NCI-H510A treated with DMSO at 0.1 percent for 48 hours (cell line): ENCODE measurements around the gene L1TD1.
"Not testable (repeated sequence)": the region's sequence is repeated elsewhere in the genome, so short reads cannot be mapped to it uniquely, and the experiment has no call there.

Source experiments
- DNase-seq: peaks from one replicate; lab custom pipeline; 2025; lab: John Stamatoyannopoulos, UW

Gene L1TD1

GRCh38 chr1:62194651-62195544, at the start of gene L1TD1:
Gene L1TD1 (plus strand): TSS chr1:62194849. CDS start chr1:62206629, 11,780 bp downstream.
- no peak for DNase-seq

GRCh38 chr1:62159940-62160348, 34.7 kb upstream of the L1TD1 start:
- DNase-seq, result no peak

- no peak for DNase-seq
Measured at GRCh38 chr1:62161711-62162110, 32.9 kb upstream of the L1TD1 start.

GRCh38 chr1:62170380-62170779, 24.3 kb upstream of the L1TD1 start:
- not testable (repeated sequence) for DNase-seq

GRCh38 chr1:62175568-62176179, 19.0 kb upstream of the L1TD1 start:
- peak; percentile 47 for DNase-seq

- DNase-seq, result no peak
Measured at GRCh38 chr1:62176597-62177312, 17.9 kb upstream of the L1TD1 start.

GRCh38 chr1:62177621-62178020, 17.0 kb upstream of the L1TD1 start:
- DNase-seq, result no peak

GRCh38 chr1:62178372-62178771, 16.3 kb upstream of the L1TD1 start:
- no peak for DNase-seq

- not testable (repeated sequence) for DNase-seq
Measured at GRCh38 chr1:62180054-62180453, 14.6 kb upstream of the L1TD1 start.

GRCh38 chr1:62180639-62181038, 14.0 kb upstream of the L1TD1 start:
- DNase-seq, result peak; percentile 56

GRCh38 chr1:62181532-62181931, 13.1 kb upstream of the L1TD1 start:
- no peak for DNase-seq

- DNase-seq, result not testable (repeated sequence)
Measured at GRCh38 chr1:62182157-62182556, 12.5 kb upstream of the L1TD1 start.

- not testable (repeated sequence) for DNase-seq
Measured at GRCh38 chr1:62183164-62184020, 11.3 kb upstream of the L1TD1 start.

GRCh38 chr1:62184336-62184735, 10.3 kb upstream of the L1TD1 start:
- DNase-seq, result no peak

- not testable (repeated sequence) for DNase-seq
Measured at GRCh38 chr1:62185233-62185632, 9.4 kb upstream of the L1TD1 start.

- no peak for DNase-seq
Measured at GRCh38 chr1:62185677-62186076, 9.0 kb upstream of the L1TD1 start.

GRCh38 chr1:62187548-62187947, 7.1 kb upstream of the L1TD1 start:
- DNase-seq, result no peak

GRCh38 chr1:62188111-62188510, 6.5 kb upstream of the L1TD1 start:
- no peak for DNase-seq

GRCh38 chr1:62196086-62196690, 1.5 kb downstream of the L1TD1 start:
- DNase-seq, result no peak

- DNase-seq, result no peak
Measured at GRCh38 chr1:62198069-62198780, 3.6 kb downstream of the L1TD1 start.

- no peak for DNase-seq
Measured at GRCh38 chr1:62198781-62199125, 4.1 kb downstream of the L1TD1 start.
